ENCODE data around the gene APBB2.

The APBB2 gene

GRCh38 chr4:41215155-41215554 is 813 bp upstream of the APBB2 start:
- DNase-seq: no peak

DNA sequence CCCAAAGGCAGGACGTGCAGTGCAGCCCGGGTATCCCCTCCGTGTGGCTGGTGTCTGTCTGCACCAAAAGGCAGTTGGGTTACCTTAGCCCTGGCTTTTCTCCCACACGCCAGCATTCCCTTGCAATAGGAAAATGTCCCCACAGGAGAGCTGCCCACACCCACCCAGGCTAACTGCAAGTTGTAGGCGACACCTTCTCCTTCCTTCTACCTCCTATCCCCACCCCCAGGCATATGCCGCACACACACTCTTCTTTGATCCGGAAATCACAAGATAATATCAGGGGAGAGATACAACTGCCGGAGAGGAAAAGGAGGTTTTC is 444 bp upstream of the APBB2 start:
- DNase-seq: no peak

- DNase-seq: no peak
Observed at GRCh38 chr4:41213625-41214135, 662 bp downstream of the APBB2 start.

GRCh38 chr4:41212616-41213203 is 1.6 kb downstream of the APBB2 start:
- DNase-seq: peak; percentile 62

- no peak for DNase-seq
Observed at GRCh38 chr4:41211951-41212615, 2.3 kb downstream of the APBB2 start.

- DNase-seq: no peak
Observed at GRCh38 chr4:41209901-41210300, 4.4 kb downstream of the APBB2 start.

- DNase-seq: no peak
Observed at GRCh38 chr4:41209187-41209586, 5.2 kb downstream of the APBB2 start.

DNA sequence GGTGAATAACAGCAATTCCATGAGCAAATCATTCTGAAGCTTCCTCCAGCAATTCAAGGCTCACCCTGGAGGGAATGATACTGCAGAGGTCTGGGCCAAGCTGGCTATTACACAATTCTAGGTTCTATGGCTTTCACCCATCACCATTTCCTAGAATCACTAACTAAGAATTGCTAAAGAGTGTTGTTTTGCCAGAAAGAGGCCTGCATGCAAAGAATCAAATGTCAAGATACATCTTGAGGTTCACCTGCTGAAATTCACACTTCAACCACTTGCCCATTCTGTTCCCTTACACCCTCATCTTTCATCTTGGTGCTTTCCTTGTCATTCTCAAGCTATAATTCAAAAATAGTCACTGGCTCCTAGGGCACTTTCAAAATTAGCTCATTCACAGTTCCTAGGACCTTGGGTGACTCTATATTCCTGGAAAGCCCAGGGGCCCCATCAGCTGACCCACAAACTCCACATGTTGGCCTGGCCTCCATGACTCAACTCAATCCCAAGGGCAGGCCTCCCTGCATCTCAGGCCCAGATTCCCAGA is 7.0 kb downstream of the APBB2 start:
- DNase-seq: peak; percentile 5

GRCh38 chr4:41205854-41206460 is 8.4 kb downstream of the APBB2 start:
- DNase-seq: no peak

GRCh38 chr4:41205130-41205529 is 9.2 kb downstream of the APBB2 start:
- no peak for DNase-seq

DNA sequence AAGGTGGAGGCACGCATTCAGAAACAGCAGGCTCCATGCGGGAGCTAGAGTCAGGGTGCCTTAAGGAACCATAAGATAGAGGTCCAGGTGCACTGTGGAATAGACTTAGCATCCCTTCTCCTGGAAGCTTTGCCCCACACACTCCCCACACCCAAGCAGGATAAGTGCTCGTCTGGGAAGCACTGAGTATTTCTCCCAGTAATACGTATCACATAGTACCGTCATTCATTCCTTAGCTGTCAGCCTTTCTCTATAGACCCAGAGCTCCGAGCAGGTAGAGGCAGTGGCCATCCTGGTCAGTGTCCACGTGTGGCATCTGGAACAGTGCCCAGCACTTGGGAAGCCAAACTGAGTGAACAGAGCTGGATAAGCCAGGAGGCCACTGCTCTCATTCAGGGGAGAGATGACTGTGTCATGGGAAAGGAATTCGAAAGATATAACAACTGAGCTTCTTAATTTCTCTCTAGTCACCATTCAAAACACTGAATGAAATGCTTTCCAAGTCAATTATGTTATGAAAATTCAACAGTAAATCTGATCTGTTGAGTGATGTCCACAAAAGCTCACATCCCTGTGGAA is 9.9 kb downstream of the APBB2 start:
- peak; percentile 87 for DNase-seq

DNA sequence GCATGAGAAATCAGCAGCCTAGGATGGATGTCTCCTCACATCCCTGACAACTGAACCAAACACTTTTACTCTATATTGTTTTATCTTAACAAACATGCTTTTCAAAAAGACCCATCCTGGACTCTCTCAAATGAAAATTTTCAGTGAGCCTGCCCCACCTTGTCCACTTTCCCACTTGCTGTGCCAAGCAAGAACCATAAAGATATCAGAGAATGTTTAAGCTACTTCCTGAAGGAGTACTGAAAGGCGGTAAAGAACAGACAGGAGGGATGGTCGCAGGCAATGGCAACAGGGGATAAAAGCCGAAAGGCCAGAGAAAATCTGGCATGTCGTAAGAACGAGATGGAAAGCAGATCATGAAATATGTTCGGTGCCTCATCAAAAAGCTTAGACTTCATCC is 10.5 kb downstream of the APBB2 start:
- DNase-seq: no peak

DNA sequence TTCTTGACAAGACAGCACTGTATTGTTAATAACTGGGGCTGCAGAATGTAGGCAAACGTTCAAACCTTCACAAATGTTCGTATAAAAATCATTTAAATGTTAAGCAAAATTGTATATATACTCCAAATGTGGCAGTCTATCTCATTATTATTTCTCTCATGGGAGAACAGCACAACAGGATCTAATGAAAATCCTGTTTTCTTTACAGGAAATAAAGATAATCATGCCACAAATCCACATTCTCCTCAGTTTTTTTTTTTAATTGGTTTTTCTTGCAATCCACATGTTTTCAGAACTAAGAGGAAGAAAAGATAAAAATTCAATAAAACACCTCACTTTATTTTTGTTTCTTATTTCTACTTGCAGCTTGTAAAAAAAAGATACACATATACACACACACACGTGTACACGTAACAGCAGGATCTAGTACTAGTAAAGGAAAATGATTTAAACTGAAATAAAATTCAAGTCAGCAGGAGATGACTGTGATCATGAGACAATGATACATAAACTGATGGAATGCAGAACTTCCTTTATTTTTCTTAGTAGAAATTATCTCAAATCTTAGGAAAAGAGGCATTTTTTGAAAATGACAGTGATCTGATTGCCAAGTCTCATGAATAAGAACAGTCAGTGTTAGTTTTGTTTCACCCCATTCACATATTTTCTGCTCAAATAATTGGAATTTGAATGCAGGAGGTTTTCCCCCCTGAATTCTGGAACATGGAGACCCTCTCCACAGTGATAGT is 11.3 kb downstream of the APBB2 start:
- DNase-seq: peak; percentile 8

DNA sequence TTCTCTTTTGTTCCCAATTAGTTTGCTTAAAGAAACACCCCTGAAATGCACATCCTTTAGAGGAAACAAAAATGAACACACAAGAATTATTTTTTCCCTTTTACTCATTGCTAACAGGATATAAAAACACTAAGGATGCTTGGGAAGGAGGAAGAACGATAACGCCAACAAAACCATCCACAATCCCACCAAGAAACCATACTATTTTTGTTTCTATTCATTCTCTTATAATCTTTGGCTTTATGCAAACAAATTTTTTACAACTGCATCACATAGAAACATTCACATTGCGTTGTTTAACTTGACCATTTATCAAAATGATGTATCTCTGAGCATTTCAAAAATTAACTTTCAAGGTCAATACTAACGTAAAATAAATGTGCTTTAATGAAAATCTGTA is 12.0 kb downstream of the APBB2 start:
- DNase-seq: no peak

- DNase-seq: no peak
Observed at GRCh38 chr4:41200486-41201017, 13.8 kb downstream of the APBB2 start.

GRCh38 chr4:41199788-41200187 is 14.6 kb downstream of the APBB2 start:
- no peak for DNase-seq

DNA sequence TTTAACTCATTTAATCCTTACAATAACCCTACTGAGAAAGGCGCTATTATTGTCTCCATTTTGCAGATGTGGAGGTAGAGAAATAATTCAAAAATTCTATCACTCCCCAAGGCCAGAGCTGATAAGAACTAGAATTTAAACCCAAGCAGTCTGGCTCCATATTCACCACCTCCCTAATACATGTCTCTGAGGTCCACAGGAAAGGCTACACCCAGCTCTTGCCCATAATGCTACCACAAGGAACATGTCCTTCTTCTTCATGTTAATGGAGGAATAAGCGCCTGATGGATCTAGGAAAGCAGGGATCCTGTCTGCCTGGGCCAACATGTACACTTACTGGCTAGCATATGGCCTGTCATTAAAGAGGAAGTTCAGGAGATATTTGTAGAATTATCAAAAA is 16.3 kb downstream of the APBB2 start:
- no peak for DNase-seq

DNA sequence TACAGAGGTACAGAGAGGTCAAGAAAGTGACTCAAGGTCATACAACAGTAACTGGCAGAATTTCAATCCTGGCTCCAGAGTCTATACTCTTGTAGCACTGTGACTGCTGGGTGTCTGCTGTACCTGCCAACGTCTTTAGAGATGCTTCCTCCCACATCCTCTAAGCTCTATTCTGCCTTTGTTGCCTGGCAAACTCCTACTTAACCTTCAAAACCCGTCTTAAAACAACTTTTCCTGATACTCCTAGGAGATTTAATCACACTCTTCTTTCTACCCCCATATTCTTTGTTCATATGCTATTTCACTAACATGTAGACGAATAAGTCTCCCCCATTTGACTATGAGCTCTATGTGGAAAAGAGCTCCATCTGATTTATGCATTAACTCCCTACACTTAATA is 16.8 kb downstream of the APBB2 start:
- DNase-seq: no peak

- no peak for DNase-seq
Observed at GRCh38 chr4:41196633-41197332, 17.6 kb downstream of the APBB2 start.

DNA sequence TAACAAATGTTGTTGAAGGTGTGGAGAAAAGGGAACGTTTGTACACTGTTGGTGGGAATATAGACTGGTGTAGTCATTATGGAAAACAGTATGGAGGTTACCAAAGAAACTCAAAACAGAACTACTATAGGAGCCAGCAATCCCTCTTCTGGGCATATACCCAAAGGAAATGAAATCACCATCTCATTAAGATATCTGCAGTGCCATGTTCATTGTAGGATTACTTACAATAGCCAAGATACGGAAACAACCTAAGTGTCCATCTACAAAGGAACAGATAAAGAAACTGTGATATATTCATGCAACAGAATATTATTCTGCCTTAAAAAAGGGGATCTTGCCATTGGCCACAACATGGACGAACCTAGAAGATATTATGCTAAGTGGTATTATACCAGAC is 22.2 kb downstream of the APBB2 start:
- no peak for DNase-seq

GRCh38 chr4:41189666-41190065 is 24.7 kb downstream of the APBB2 start:
- DNase-seq: no peak

GRCh38 chr4:41189076-41189475 is 25.3 kb downstream of the APBB2 start:
- peak; percentile 39 for DNase-seq
